ENCODE measurements around the gene NDUFS7.

Gene NDUFS7

DNA sequence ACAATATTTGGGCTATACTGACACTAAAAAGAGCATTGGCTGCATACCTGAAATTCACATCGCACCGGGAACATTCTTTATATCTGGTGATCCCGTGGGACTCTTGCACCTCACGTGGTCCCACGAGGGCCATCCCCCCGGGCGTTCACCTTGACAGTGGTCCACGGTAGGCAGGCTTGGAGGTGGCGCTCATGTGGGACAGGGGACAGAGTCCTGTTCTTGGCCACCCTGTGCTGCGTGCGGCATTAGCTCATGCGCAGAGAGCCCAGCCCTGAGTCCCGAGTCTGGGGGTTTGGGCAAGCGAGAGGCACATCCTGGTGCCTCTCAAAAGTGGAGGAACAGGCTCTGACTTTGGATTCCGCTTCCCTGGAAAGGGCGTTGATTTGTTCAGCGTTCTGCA, 10.1 kb downstream of the NDUFS7 start:
- no peak for TF ChIP-seq ZFX (IDR thresholded peaks at IDR 0.05)
- TF ChIP-seq, protein P1, sequence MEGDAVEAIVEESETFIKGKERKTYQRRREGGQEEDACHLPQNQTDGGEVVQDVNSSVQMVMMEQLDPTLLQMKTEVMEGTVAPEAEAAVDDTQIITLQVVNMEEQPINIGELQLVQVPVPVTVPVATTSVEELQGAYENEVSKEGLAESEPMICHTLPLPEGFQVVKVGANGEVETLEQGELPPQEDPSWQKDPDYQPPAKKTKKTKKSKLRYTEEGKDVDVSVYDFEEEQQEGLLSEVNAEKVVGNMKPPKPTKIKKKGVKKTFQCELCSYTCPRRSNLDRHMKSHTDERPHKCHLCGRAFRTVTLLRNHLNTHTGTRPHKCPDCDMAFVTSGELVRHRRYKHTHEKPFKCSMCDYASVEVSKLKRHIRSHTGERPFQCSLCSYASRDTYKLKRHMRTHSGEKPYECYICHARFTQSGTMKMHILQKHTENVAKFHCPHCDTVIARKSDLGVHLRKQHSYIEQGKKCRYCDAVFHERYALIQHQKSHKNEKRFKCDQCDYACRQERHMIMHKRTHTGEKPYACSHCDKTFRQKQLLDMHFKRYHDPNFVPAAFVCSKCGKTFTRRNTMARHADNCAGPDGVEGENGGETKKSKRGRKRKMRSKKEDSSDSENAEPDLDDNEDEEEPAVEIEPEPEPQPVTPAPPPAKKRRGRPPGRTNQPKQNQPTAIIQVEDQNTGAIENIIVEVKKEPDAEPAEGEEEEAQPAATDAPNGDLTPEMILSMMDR (conservative IDR thresholded peaks at IDR 0.05): no peak
- no peak overlapping the region for H3K27ac ChIP-seq

GRCh38 chr19:1394252-1395193, 10.8 kb downstream of the NDUFS7 start:
- H3K27ac ChIP-seq: peak overlapping the region; percentile 72
- no peak for TF ChIP-seq ZFX (IDR thresholded peaks at IDR 0.05)
- TF ChIP-seq, protein P1 (conservative IDR thresholded peaks at IDR 0.05): no peak

- TF ChIP-seq, protein P1 (conservative IDR thresholded peaks at IDR 0.05): no peak
- TF ChIP-seq ZFX (IDR thresholded peaks at IDR 0.05): peak; percentile 43; the same call in 1 of the 2 replicates
- peak overlapping the region; percentile 72 for H3K27ac ChIP-seq
Measured at GRCh38 chr19:1395194-1396018, 11.7 kb downstream of the NDUFS7 start.

GRCh38 chr19:1396019-1396767, 12.5 kb downstream of the NDUFS7 start:
- TF ChIP-seq, protein P1 (conservative IDR thresholded peaks at IDR 0.05): no peak
- no peak for TF ChIP-seq ZFX (IDR thresholded peaks at IDR 0.05)
- H3K27ac ChIP-seq: peak overlapping the region; percentile 72

DNA sequence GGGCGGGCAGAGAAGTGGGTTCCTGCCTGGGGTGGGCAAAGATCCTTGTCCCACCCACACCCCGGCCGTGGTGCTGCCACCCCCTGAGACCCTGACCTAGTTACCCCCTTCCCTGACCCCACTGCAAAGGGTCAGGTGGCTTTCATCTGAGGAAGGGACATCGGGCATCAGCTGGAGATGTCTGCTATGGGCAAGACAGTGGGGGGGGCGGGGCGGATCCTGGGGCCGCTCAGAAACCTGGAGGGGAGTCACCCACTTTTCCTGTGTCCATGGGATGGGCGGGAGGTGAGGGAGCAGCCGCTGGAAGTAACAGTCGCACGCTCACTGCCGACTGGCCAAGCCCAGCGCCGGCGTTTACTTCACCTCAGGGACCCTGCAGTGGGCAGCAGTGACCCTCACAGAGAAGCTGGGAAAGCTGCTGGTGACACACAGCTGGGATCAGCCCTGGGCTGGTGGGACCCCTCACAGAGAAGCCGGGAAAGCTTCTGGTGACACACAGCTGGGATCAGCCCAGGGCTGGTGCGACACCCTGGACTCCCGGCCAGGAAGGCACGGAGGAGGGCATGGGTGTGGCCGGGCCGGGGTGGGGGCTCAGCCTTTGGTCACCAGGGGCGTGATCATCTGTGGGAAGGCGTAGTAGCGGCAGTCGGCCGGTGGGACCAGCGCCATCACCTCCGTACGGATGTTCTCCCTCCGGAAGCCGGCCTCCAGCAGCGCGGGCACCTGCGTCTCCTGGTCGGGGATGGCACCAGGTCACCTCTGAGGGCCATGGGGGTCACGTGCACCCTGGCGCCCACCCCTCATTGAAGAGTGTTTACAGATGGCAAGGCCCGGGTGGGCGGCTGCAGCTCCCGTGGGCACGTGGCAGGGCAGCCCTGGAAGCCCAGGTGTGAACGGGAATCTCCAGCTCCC, 13.3 kb downstream of the NDUFS7 start:
- no peak for TF ChIP-seq ZFX (IDR thresholded peaks at IDR 0.05)
- H3K27ac ChIP-seq: peak overlapping the region; percentile 72

GRCh38 chr19:1397838-1398237, 14.1 kb downstream of the NDUFS7 start:
- no peak overlapping the region for H3K27ac ChIP-seq
- TF ChIP-seq, protein P1 (conservative IDR thresholded peaks at IDR 0.05): no peak
- no peak for TF ChIP-seq ZFX (IDR thresholded peaks at IDR 0.05)
